ENCODE results near the gene TMCO1. TPM values are rescaled to one million over a fixed set of nuclear protein-coding genes. Genes with fewer than 3 reads are reported as not detected.

TMCO1 gene
- total RNA-seq, 1 donor from 2014 or later = 101 TPM

GRCh38 chr1:165742194-165742593, 26.5 kb downstream of the TMCO1 start:
- TF ChIP-seq CTCF (IDR thresholded peaks at IDR 0.05) = no peak
- Mint-ChIP-seq H3K4me3 (ENCODE audit: unreplicated experiment) (no peak overlapping the region), H3K9me3 (ENCODE audit: unreplicated experiment) (peaks cover 5% of the 10 kb centered on the region), H3K4me1 (ENCODE audit: unreplicated experiment) (peaks cover 5% of the 10 kb centered on the region), H3K27me3 (ENCODE audit: unreplicated experiment) (no peaks in the 10 kb centered on the region), H3K27ac (ENCODE audit: unreplicated experiment) (no peak overlapping the region), H3K36me3 (ENCODE audit: unreplicated experiment) (peaks cover 52% of the 10 kb centered on the region)
- DNase-seq (ENCODE audit: extremely low spot score, unreplicated experiment) = no peak

- Mint-ChIP-seq H3K4me1 (ENCODE audit: unreplicated experiment) (peaks cover 5% of the 10 kb centered on the region), H3K27me3 (ENCODE audit: unreplicated experiment) (no peaks in the 10 kb centered on the region), H3K9me3 (ENCODE audit: unreplicated experiment) (peaks cover 9% of the 10 kb centered on the region), H3K36me3 (ENCODE audit: unreplicated experiment) (peaks cover 65% of the 10 kb centered on the region), H3K4me3 (ENCODE audit: unreplicated experiment) (no peak overlapping the region), H3K27ac (ENCODE audit: unreplicated experiment) (no peak overlapping the region)
- DNase-seq (ENCODE audit: extremely low spot score, unreplicated experiment) = no peak
- no peak for TF ChIP-seq CTCF (IDR thresholded peaks at IDR 0.05)
Observed at GRCh38 chr1:165738794-165739193, 29.9 kb downstream of the TMCO1 start.

- Mint-ChIP-seq H3K27ac (ENCODE audit: unreplicated experiment) (no peak overlapping the region), H3K4me3 (ENCODE audit: unreplicated experiment) (no peak overlapping the region)
- DNase-seq (ENCODE audit: extremely low spot score, unreplicated experiment) = no peak
Observed at GRCh38 chr1:165737196-165737595, 31.5 kb downstream of the TMCO1 start.

GRCh38 chr1:165734906-165735305, 33.8 kb downstream of the TMCO1 start:
- TF ChIP-seq CTCF (IDR thresholded peaks at IDR 0.05) = no peak
- Mint-ChIP-seq H3K27ac (ENCODE audit: unreplicated experiment) (no peak overlapping the region), H3K4me1 (ENCODE audit: unreplicated experiment) (peaks cover 5% of the 10 kb centered on the region), H3K27me3 (ENCODE audit: unreplicated experiment) (no peaks in the 10 kb centered on the region), H3K36me3 (ENCODE audit: unreplicated experiment) (peaks cover 35% of the 10 kb centered on the region), H3K4me3 (ENCODE audit: unreplicated experiment) (no peak overlapping the region), H3K9me3 (ENCODE audit: unreplicated experiment) (peaks cover 9% of the 10 kb centered on the region)
- DNase-seq (ENCODE audit: extremely low spot score, unreplicated experiment) = no peak

More at GRCh38 chr1:165737196-165737595, 31.5 kb downstream of the TMCO1 start:
- Mint-ChIP-seq H3K9me3 (ENCODE audit: unreplicated experiment) (peaks cover 9% of the 10 kb centered on the region), H3K4me1 (ENCODE audit: unreplicated experiment) (peaks cover 5% of the 10 kb centered on the region), H3K36me3 (ENCODE audit: unreplicated experiment) (peaks cover 54% of the 10 kb centered on the region), H3K27me3 (ENCODE audit: unreplicated experiment) (no peaks in the 10 kb centered on the region)
- TF ChIP-seq CTCF (IDR thresholded peaks at IDR 0.05) = no peak

GRCh38 chr1:165726841-165727240, 41.8 kb downstream of the TMCO1 start:
- Mint-ChIP-seq H3K27me3 (ENCODE audit: unreplicated experiment) (no peaks in the 10 kb centered on the region), H3K4me1 (ENCODE audit: unreplicated experiment) (no peaks in the 10 kb centered on the region), H3K36me3 (ENCODE audit: unreplicated experiment) (peaks cover 22% of the 10 kb centered on the region), H3K9me3 (ENCODE audit: unreplicated experiment) (no peaks in the 10 kb centered on the region), H3K4me3 (ENCODE audit: unreplicated experiment) (no peak overlapping the region), H3K27ac (ENCODE audit: unreplicated experiment) (no peak overlapping the region)
- no peak for TF ChIP-seq CTCF (IDR thresholded peaks at IDR 0.05)
- no peak for DNase-seq (ENCODE audit: extremely low spot score, unreplicated experiment)
